Fibroblast of skin of left biceps (primary cell): ENCODE results near the gene WSCD1.

Experiments
- DNase-seq, 2 experiments: peaks; one replicate each; pipeline ENCODE4 v3.0.0-alpha.2; 2013; ENCODE audit warnings: low read depth in 2 of 2

The WSCD1 gene

DNA sequence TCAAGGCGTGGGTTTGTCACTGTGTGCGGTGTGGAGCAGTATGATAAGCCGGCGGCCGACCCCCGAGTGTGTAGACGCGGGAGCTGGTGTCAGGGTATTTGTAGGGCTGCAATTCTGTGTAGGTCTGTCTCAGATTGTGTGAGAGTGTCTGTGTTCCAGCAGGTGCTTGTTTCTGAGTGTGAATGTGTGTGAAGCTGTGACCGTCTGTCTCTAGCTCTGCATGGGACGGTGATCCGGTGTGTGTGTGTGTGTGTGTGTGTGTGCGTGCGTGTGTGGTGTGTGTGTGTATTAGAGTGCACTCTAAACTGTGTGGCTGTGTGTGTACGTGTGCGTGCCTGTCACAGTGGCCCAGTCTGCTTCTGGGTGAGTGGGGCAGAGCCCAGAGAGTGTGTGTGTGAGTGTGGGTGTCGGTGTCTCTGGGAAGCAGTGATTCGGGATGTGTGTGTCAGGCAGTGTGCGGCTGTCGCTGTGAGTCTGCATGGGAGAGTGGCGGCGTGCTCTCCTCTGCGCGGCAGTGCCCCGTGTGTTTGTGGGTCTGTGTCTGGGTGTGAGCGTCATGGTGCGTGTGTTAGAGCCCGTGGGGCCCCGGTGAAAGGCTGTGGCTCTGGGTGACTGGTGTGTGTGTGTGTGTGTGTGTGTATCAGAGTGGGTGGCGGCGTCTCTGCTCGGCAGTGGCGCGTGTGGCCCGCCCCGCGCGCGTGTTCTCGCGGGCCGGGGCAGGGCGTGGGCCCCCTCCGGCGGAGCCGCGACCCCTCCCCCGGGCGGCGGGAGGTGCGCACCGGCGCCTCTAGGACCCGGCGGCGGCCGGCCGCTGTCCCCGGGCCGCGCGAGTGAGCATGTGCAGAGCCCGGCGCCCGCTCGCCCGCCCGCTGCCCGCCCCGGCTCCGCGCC, at the start of gene WSCD1:
Gene WSCD1, plus strand, starts transcription at position 841 of the 891 bp plus-strand sequence. CDS start 10,280 bp downstream, outside the sequence.
- DNase-seq: no peak

DNA sequence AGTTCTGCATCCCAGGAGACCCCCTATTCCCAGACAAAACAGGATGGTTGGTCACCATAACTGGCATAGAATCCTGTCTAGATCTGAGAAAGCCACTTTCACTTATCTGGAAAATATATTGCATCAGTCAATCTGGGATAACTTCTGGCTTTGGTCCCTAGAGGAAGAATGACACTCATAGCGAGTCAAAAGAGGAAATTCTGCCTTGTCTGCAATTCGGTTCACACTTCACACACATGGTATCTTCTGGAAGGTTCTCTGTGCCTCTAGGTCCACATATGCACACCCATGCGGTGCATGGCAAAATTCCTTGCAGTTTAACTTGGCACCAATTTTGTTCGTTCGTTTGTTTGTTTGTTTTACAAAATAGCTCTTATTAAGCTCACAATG, 49.2 kb upstream of the WSCD1 start:
- no peak for DNase-seq

DNA sequence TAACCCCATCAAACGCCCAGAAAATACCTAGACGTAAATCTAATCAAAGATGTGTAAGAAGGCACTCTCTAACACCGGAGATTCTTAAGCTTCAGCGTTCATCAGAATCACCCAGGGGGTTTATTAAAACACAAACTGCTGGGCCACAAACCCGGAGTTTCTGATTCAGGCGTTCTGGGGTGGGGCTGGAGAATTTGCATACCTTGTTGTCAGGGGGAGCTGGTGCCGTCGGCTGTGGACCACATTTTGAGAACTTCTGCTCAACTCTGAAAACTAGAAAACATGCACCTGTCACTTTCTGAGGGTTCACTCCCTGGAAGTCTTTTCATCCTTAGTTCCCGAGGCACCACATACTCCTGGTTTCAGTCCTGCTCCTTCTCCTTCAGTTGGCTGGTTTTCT, 48.6 kb upstream of the WSCD1 start:
- DNase-seq: no peak

DNA sequence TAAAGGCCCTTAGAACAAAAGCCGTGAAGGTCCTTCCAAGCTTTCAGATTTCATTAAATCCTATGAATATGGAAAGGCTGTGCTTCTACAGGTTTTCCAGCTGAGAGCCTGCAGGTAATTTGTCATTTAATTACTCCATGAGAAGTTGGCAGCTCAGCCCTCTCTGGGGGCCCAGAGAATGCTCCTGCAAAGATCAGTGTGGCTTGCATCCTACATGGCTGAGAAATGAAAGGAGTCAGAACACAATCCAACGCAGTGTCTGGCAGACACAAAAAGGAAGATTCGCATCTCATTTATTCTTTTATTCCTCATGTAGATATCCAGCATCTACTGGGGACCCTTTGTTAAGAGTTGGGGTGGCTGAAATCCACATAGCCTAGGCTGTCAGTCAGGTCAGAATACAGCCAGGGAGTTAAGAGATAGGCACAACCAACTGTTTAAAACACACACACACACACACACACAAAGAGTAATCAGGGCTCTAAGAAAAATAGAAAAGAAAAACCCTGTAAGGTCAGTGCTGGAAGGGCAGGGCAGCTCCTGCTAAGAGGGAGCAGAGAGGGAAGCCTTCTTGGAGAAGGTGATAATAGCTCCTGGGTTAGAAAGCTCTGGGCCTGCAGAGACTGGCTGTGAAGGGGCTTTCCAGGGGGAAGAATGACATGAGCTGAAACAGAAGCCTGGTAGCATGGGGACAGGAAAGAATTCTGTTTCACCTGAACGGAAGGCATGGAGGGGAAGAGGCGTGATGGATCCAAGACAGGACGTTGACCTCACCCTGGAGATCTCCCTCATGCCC, 46.9 kb upstream of the WSCD1 start:
- no peak for DNase-seq

DNA sequence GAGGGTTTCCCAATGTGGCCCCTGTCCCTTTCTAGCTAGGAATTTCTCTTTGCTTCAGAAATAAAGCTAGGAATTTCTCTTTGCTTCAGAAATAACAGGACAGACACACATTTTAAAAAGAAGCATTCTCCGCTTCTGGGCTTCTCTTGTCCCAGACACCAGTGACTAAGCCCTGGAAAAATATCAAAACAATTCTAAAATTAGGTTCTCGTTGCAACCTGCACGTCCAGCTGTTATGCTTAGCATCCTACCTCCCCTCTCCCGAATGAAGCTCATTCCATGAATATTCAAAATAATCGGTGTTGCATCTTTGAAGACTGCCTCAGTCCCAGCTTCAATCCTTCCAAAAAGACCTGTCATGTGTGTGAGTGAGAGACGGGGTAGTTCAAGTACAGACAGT, 45.6 kb upstream of the WSCD1 start:
- no peak for DNase-seq

DNA sequence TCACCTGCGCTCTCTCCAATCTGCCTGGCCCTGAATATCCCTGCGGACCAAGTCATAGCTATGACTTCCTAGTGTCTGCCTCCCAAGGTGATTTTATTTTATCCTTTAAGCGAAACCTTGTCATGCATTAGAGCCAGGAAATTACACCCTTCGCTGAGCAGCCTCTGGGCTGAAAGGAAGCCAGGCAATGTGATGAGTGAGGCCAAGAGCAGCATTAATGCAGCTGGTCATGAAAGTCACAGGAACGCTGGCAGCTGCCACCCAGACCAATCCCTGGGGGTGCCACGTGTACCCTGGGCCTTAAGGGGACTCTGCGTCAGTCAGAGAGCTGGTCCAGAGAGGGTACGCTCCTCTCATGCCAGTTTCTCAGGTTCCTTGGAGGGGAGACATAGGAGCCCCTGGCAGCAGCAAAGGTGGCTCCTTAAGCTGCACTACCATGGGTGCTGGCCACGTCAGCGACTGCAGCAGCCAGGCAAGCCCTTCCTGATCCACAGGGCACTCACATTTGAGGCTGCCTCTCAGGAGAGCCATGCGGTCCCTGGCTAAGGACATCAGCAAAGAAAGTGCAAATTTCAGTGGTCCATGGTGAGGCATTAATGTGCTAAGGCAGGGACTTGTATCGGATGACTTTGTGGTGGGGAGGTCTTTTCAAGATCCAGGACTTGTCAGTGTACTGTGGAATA, 42.7 kb upstream of the WSCD1 start:
- no peak for DNase-seq

DNA sequence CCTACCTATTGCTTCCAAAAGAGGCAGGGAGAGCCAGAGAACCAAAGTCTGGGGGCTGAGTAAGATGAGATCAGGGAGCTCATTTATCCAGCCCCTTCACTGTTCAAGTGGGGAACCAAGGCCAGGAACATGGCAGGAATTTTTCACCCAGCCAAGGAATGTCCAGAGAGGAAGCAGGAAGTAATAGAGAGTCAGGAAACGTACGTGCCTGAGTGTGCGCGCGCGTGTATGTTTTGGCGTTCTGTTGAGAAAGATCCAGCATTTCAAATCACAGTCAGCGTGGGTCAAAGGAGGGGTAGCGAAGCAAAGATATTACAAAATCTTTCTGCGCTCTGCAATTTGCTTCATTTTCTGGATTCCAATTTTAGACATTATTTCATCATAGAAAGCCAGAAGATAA, 41.9 kb upstream of the WSCD1 start:
- no peak for DNase-seq

DNA sequence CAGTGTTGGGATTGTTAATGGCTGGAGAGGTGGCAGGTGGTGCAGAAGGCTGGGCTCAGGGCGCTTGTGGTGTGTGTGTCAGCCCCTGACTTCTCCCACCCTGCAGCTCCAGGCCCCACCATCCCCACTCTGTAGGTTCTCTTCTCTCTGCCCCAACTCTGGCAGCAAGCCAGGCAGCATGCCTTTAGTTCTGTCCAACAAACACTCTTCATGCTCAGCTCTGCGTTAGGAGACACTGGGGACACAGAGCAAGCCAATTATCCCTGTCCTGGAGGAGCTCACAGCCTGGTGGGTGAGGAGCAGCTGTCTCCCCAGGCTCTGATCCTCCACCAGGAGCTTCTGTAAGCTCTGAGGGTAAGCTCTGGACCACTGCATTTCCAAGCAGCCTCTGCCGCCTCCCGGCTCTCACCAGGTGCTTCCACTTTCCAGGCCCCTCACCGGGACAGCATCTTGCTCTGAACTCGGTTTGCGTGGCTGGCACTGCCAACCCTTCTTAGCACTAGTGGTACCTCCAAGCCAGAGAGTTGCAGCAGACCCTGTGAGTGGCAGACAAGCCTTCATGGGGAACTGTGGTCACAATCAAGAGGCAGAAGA, 34.3 kb upstream of the WSCD1 start:
- no peak for DNase-seq

GRCh38 chr17:6040504-6040903, 29.7 kb upstream of the WSCD1 start:
- DNase-seq: no peak

GRCh38 chr17:6041246-6041645, 28.9 kb upstream of the WSCD1 start:
- DNase-seq: no peak

GRCh38 chr17:6043405-6043804, 26.8 kb upstream of the WSCD1 start:
- DNase-seq: no peak

DNA sequence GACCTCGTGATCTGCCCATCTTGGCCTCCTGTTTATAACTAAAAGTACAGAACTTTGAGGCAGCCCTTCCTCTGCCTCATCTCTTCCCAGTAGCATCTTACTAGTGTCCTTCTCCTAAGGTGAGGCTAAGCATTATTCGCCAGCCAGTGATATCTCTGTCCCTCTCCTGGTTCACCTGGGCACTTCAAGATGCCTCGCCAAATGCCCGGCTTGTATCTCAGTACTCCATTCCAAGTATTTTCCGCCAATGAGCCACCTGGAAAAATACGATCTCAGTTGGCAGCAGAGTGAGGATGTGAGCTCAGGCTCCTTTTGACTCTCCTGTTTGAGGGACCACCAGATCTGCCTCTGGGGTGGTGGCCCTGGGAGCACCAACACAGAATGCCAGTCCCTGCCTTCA, 25.9 kb upstream of the WSCD1 start:
- no peak for DNase-seq

DNA sequence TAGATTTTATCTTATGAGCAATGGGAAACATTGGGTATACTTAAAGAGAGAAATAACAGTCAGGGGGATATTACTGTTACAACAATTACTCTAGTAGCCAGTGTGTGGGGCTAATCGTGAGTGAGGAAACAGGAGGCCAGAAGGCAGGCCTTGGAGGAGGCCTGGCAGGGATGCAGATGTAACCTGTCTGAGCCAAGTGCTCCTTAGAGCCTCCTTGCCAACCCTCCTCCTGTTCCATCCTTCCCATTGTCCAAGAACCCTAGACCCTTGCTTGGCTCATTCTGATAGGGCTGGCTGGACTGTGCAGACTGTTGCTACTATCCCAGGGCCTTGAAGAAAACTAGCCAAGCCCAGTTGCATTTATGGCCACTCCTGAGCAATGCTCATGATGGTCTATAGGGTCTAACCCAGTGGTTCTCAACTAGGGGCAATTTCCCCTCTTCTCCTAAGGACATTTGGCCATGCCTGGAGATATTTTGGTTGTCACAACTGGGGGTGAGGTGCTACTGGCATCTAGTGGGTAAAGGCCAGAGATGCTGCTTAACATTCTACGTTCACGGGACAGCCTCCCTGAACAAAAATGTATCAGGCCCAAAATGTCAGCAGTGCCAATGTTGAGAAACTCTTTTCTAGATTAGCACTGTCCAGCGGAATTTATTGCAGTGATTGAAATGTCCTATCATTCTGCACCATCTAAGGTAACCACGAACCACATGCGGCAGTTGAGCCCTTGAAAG, 24.4 kb upstream of the WSCD1 start:
- no peak for DNase-seq

DNA sequence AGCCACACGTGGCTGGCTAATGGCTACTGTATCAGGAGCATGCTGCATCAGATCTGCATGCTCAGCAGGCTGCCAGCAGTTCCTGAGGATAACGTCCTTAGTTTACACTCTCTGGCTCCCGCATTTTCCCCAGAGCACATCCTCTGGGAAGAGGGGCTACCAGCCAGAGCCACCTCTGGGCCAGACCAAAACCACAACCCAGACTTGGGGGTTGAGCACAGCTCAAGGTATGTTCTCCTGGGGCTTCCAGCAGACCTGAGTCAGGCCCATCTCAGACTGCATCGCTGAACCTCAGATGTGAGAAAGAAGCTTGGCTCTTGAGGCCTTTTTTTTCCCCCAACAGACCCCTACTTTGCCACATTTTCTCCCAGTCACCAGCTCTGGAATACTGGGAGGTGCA, 23.7 kb upstream of the WSCD1 start:
- no peak for DNase-seq

GRCh38 chr17:6046931-6047330, 23.2 kb upstream of the WSCD1 start:
- no peak for DNase-seq

GRCh38 chr17:6047966-6048365, 22.2 kb upstream of the WSCD1 start:
- DNase-seq: no peak

- no peak for DNase-seq
Observed at GRCh38 chr17:6048486-6048885, 21.7 kb upstream of the WSCD1 start.

DNA sequence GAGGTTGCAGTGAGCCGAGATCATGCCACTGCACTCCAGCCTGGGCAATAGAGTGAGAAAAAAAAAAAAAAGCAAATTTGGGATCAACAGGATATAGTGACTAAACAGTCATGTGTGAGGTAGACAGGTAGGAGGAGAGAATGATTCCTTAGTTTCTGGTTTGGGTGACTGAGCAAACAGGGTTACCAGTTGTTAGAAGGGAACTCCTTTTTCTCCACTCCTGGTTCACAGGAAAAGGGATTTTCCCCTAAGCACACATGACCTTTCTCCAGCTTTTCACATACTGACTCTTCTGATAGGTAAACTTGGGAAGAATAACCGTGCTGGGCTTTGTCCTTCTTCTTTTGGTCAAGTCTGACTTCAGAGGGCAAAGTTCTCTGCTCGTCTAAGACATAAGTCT, 17.3 kb upstream of the WSCD1 start:
- no peak for DNase-seq

DNA sequence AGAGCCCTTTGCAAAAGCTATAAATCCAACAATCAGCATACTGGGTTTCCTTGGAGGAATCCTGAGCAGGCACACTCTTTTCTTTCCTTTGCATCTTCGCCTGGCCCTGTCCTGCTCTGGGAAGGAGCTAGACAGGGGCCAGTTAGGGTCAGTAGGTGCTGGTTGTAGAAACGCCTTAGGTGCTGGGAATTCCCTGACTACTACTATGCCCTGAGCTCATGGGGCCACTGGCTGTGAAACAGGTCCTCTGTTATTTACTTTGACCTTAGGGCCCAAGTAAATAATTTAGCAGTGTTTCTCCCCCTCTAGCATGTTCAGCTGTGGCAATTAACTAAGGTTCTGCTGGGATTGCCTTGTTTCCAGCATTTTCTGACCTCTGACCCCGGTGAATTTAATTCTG, 15.8 kb upstream of the WSCD1 start:
- no peak for DNase-seq

GRCh38 chr17:6056104-6056503, 14.1 kb upstream of the WSCD1 start:
- DNase-seq: no peak

GRCh38 chr17:6057562-6057961, 12.6 kb upstream of the WSCD1 start:
- no peak for DNase-seq
